Gastroesophageal sphincter (tissue), 3 donors: ENCODE results near the gene WDHD1.

Experiments
- EP300 ChIP-seq: sonication (generic); formaldehyde crosslinking; IDR thresholded peaks from one replicate; pipeline ENCODE4 v1.6.1; 2017; ENCODE audit warnings: antibody characterized with exemption, mild to moderate bottlenecking
- POLR2A ChIP-seq, 2 donors: fragments of 450-650 bp; IDR thresholded peaks; one replicate each; pipeline ENCODE4 v1.6.1; 2017; ENCODE audit warnings: antibody characterized with exemption in 2 of 2, mild to moderate bottlenecking in 2 of 2, moderate library complexity in 1 of 2
- POLR2AphosphoS5 ChIP-seq: sonication (generic); formaldehyde crosslinking; IDR thresholded peaks from one replicate; pipeline ENCODE4 v1.6.1; 2017; ENCODE audit warnings: antibody characterized with exemption
- TF ChIP-seq, protein P1 (sequence below), 4 experiments: fragments of 200-600 bp in 2 of 4; fragments of 450-650 bp in 2 of 4; sonication (generic) in 1 of 4; IDR thresholded peaks; one replicate each; pipeline ENCODE4 v1.5.1; 2017 to 2019; ENCODE audit warnings: antibody characterized with exemption in 4 of 4, mild to moderate bottlenecking in 2 of 4, moderate library complexity in 2 of 4

- TF ChIP-seq, protein P1, sequence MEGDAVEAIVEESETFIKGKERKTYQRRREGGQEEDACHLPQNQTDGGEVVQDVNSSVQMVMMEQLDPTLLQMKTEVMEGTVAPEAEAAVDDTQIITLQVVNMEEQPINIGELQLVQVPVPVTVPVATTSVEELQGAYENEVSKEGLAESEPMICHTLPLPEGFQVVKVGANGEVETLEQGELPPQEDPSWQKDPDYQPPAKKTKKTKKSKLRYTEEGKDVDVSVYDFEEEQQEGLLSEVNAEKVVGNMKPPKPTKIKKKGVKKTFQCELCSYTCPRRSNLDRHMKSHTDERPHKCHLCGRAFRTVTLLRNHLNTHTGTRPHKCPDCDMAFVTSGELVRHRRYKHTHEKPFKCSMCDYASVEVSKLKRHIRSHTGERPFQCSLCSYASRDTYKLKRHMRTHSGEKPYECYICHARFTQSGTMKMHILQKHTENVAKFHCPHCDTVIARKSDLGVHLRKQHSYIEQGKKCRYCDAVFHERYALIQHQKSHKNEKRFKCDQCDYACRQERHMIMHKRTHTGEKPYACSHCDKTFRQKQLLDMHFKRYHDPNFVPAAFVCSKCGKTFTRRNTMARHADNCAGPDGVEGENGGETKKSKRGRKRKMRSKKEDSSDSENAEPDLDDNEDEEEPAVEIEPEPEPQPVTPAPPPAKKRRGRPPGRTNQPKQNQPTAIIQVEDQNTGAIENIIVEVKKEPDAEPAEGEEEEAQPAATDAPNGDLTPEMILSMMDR (IDR thresholded peaks at IDR 0.05): no peak
- TF ChIP-seq EP300: no peak
- no peak for TF ChIP-seq POLR2A (IDR thresholded peaks at IDR 0.05)
- no peak for TF ChIP-seq POLR2AphosphoS5
Measured at GRCh38 chr14:54928216-54928615, 98.7 kb downstream of the WDHD1 start.
